ENCODE measurements around the gene BABAM2. TPM values are rescaled to one million over a fixed set of nuclear protein-coding genes. Genes with fewer than 3 reads are reported as not detected.

The BABAM2 gene
- total and polyA plus RNA-seq, 2 of the 4 experiments (the other 2 are of a cell fraction) = 20.9 to 23.1 TPM

- intact Hi-C loops (cut with micrococcal nuclease) = no loop called here
These were observed 251.9 kb downstream of the BABAM2 start for GRCh38 chr2:28142386-28142785.

More at GRCh38 chr2:28142386-28142785, 251.9 kb downstream of the BABAM2 start:
- H2AFZ ChIP-seq (replicated peaks; ENCODE audit: low read length, poor library complexity) = no peak overlapping the region
- H3K4ac ChIP-seq (ENCODE audit: low read depth, low read length) = no peak overlapping the region
- no peaks in the 10 kb centered on the region for H3K9me3 ChIP-seq (ENCODE audit: control insufficient read depth, insufficient read depth, low read length)
- no peak overlapping the region for H4K8ac ChIP-seq (ENCODE audit: low read depth in 2 of 2, low read length in 2 of 2)
- H3K9me1 ChIP-seq (ENCODE audit: insufficient read depth, low read length) = no peaks in the 10 kb centered on the region
- DNase-seq (no peak), ATAC-seq (ENCODE audit: low read depth) (no peak)
- no peak overlapping the region for H3K4me3 ChIP-seq (ENCODE audit: insufficient read depth, low read depth, low read length)
- H3K4me1 ChIP-seq (ENCODE audit: control insufficient read depth, insufficient read depth, low read length) = no peaks in the 10 kb centered on the region
- no peak overlapping the region for H3K9ac ChIP-seq (ENCODE audit: low read depth, low read length)
- dilution Hi-C loops (cut with HindIII; ENCODE audit: low sequenced_read_pairs, unreplicated experiment) (no loop called here), in situ Hi-C loops (cut with MboI; ENCODE audit: low sequenced_read_pairs) (no loop called here)
- no TSS peak for BruUV-seq (replicated peaks)
- no peaks in the 10 kb centered on the region for H4K20me1 ChIP-seq (ENCODE audit: insufficient read depth, low read length)
- no peak overlapping the region for H3K14ac ChIP-seq (replicated peaks; ENCODE audit: low read depth, low read length)
- POLR2A ChIA-PET (ENCODE audit: unreplicated experiment) = no interaction called here
- H2BK120ac ChIP-seq (ENCODE audit: low read depth, low read length) = no peak overlapping the region
- CTCF ChIA-PET = no interaction called here
- no peaks in the 10 kb centered on the region; a peak in 1 of 4 replicates for H3K79me1 ChIP-seq (ENCODE audit: low read depth in 1 of 2, low read length in 2 of 2)
- no peak overlapping the region for H2AK5ac ChIP-seq (ENCODE audit: low read depth, low read length)
- H3K4me2 ChIP-seq (ENCODE audit: low read depth, low read length) = no peak overlapping the region
- H2BK20ac ChIP-seq (ENCODE audit: low read depth, low read length) = no peak overlapping the region
- no peak overlapping the region for H3K23ac ChIP-seq (ENCODE audit: low read depth, low read length)
- H3K27ac ChIP-seq (ENCODE audit: insufficient read depth, low read length) = no peak overlapping the region
- no peaks in the 10 kb centered on the region for H3K36me3 ChIP-seq (ENCODE audit: control insufficient read depth, insufficient read depth, low read length)
- no peak overlapping the region for H2BK15ac ChIP-seq (ENCODE audit: low read depth, low read length)
- no peak overlapping the region for H3K18ac ChIP-seq (ENCODE audit: low read depth, low read length)
- H4K91ac ChIP-seq (ENCODE audit: insufficient read depth, low read depth, low read length) = no peak overlapping the region
- no peak for TF ChIP-seq ELK1 (IDR thresholded peaks at IDR 0.05; ENCODE audit: borderline replicate concordance, low read depth, low read length)
- TF ChIP-seq BHLHE40 (IDR thresholded peaks at IDR 0.05; ENCODE audit: low read depth, low read length) = no peak
- TF ChIP-seq MXI1 (IDR thresholded peaks at IDR 0.05; ENCODE audit: borderline replicate concordance, low read depth, low read length) = no peak
- no peak for TF ChIP-seq CHD1 (IDR thresholded peaks at IDR 0.05; ENCODE audit: low read depth, low read length)
- no peak for TF ChIP-seq NFE2L2 (IDR thresholded peaks at IDR 0.05; ENCODE audit: low read depth, low read length)
- no peak for TF ChIP-seq CTCF (conservative IDR thresholded peaks at IDR 0.05; ENCODE audit: low read depth, low read length)
- TF ChIP-seq RAD21 (IDR thresholded peaks at IDR 0.05; ENCODE audit: low read length) = no peak
- no peak for TF ChIP-seq RFX5 (IDR thresholded peaks at IDR 0.05; ENCODE audit: low read depth, low read length)
- TF ChIP-seq FOS (IDR thresholded peaks at IDR 0.05; ENCODE audit: low read depth, low read length) = no peak
- no peak for TF ChIP-seq MAFK (IDR thresholded peaks at IDR 0.05; ENCODE audit: low read depth, low read length)
- no peak for TF ChIP-seq POLR2A (IDR thresholded peaks at IDR 0.05; ENCODE audit: low read depth, low read length)
- no peak for TF ChIP-seq CEBPB (IDR thresholded peaks at IDR 0.05; ENCODE audit: low read depth, low read length)
- no peak for TF ChIP-seq RCOR1 (IDR thresholded peaks at IDR 0.05; ENCODE audit: insufficient replicate concordance, low read length)
- no peak overlapping the region for H2BK5ac ChIP-seq (ENCODE audit: low read depth, low read length, poor library complexity, severe bottlenecking)
- no peak overlapping the region for H4K5ac ChIP-seq (ENCODE audit: low read depth, low read length)
- no peak overlapping the region for H3K56ac ChIP-seq (ENCODE audit: extremely low read depth, insufficient read depth, low read length)
- no peaks in the 10 kb centered on the region for H3K27me3 ChIP-seq (ENCODE audit: control insufficient read depth, insufficient read depth, low read length)
- H2AK9ac ChIP-seq (replicated peaks; ENCODE audit: low read depth, low read length, poor library complexity) = no peak overlapping the region
